Erythroblast (primary cell): ENCODE data around the gene BCHE.

Experiments used
- GATA1 ChIP-seq: IDR thresholded peaks from 2 replicates; pipeline ENCODE4 v1.6.1; 2011; ENCODE audit warnings: low read depth, mild to moderate bottlenecking, control low read depth, low read length, moderate library complexity
- POLR2A ChIP-seq: IDR thresholded peaks from 2 replicates; pipeline ENCODE4 v1.6.1; 2011; ENCODE audit warnings: mild to moderate bottlenecking, low read length

DNA sequence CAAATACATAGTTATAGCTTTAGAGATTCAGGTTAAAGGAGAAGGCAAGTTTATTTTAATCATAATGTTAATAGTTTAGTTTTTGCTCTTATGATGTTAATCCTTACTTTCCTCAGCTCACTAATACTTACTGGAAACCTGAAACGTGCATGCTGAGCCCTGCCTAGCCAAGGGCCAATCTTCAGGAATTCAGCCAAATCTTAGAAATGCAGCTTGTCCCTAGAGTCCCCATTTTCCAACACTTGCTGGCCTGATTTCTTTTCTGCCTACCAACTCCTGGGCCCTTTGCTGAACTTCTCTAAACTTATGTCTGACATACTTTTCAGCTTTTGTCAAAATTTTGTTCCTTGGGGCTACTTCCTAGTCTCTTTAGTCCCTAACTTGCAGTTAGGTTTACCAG lies 22.8 kb downstream of the BCHE start:
- TF ChIP-seq POLR2A = no peak
- no peak for TF ChIP-seq GATA1
